HEK293T (cell line): ENCODE results near the gene SETBP1.

ENCODE experiments used
- CTCF ChIA-PET: fragments of 350-600 bp; formaldehyde crosslinking; extraction: SDS; loops from one replicate; lab custom pipeline; 2021; ENCODE audit warnings: antibody characterized with exemption, inconsistent platforms; lab: Yijun Ruan, JAX
- POLR2A ChIA-PET: fragments of 350-600 bp; formaldehyde crosslinking; extraction: SDS; loops from one replicate; lab custom pipeline; 2020; ENCODE audit warnings: antibody characterized with exemption, inconsistent platforms; lab: Yijun Ruan, JAX
- DNase-seq: peaks from one replicate; pipeline ENCODE4 v3.0.0; 2012; ENCODE audit warnings: mixed read lengths; ENCODE audit errors: extremely low spot score
- ARNT ChIP-seq: fragments of 450-650 bp; IDR thresholded peaks from 2 replicates; pipeline ENCODE4 v1.6.1; 2017; ENCODE audit warnings: mild to moderate bottlenecking
- BHLHE40 ChIP-seq: fragments of 450-650 bp; IDR thresholded peaks from 2 replicates; pipeline ENCODE4 v1.6.1; 2016; ENCODE audit warnings: mild to moderate bottlenecking, moderate library complexity, borderline replicate concordance
- CTBP1 ChIP-seq: fragments of 450-650 bp; IDR thresholded peaks from 2 replicates; pipeline ENCODE4 v1.6.1; 2016; ENCODE audit warnings: borderline replicate concordance
- ELF4 ChIP-seq: fragments of 450-650 bp; IDR thresholded peaks from 2 replicates; pipeline ENCODE4 v1.6.1; 2017; ENCODE audit warnings: antibody characterized with exemption
- FOXA1 ChIP-seq: fragments of 450-650 bp; IDR thresholded peaks from 2 replicates; pipeline ENCODE4 v1.6.1; 2016; ENCODE audit warnings: mild to moderate bottlenecking
- FOXK2 ChIP-seq: fragments of 450-650 bp; IDR thresholded peaks from 2 replicates; pipeline ENCODE4 v1.6.1; 2016; ENCODE audit warnings: mild to moderate bottlenecking
- FOXM1 ChIP-seq: fragments of 450-650 bp; IDR thresholded peaks from 2 replicates; pipeline ENCODE4 v1.6.1; 2017; ENCODE audit warnings: mild to moderate bottlenecking, borderline replicate concordance
- HDGF ChIP-seq: fragments of 450-650 bp; IDR thresholded peaks from 2 replicates; pipeline ENCODE4 v1.6.1; 2017; ENCODE audit warnings: antibody characterized with exemption, borderline replicate concordance
- L3MBTL2 ChIP-seq: fragments of 450-650 bp; conservative IDR thresholded peaks from 2 replicates; pipeline ENCODE4 v1.6.1; 2016; ENCODE audit warnings: mild to moderate bottlenecking
- LEF1 ChIP-seq: fragments of 450-650 bp; IDR thresholded peaks from 2 replicates; pipeline ENCODE4 v1.6.1; 2017; ENCODE audit warnings: mild to moderate bottlenecking, borderline replicate concordance
- NFRKB ChIP-seq: fragments of 450-650 bp; IDR thresholded peaks from 2 replicates; pipeline ENCODE4 v1.6.1; 2016; ENCODE audit warnings: mild to moderate bottlenecking, moderate library complexity
- PKNOX1 ChIP-seq: fragments of 450-650 bp; IDR thresholded peaks from 2 replicates; pipeline ENCODE4 v1.6.1; 2016
- SP1 ChIP-seq: fragments of 450-650 bp; IDR thresholded peaks from 2 replicates; pipeline ENCODE4 v1.6.1; 2017
- SUZ12 ChIP-seq: fragments of 450-650 bp; IDR thresholded peaks from 2 replicates; pipeline ENCODE4 v1.6.1; 2016; ENCODE audit warnings: mild to moderate bottlenecking
- TARDBP ChIP-seq: fragments of 450-650 bp; IDR thresholded peaks from 2 replicates; pipeline ENCODE4 v1.6.1; 2016
- ZNF384 ChIP-seq: fragments of 450-650 bp; IDR thresholded peaks from 2 replicates; pipeline ENCODE4 v1.6.1; 2016

SETBP1 gene

GRCh38 chr18:45069546-45069945 lies 388.9 kb downstream of the SETBP1 start:
- no peak for TF ChIP-seq TARDBP
- no peak for TF ChIP-seq FOXA1
- CTCF ChIA-PET, result no interaction called here
- POLR2A ChIA-PET, result no interaction called here
- DNase-seq, result no peak

GRCh38 chr18:45071956-45072355 lies 391.3 kb downstream of the SETBP1 start:
- POLR2A ChIA-PET, result no interaction called here

GRCh38 chr18:45073556-45073955 lies 392.9 kb downstream of the SETBP1 start:
- ChIA-PET CTCF (no interaction called here), POLR2A (no interaction called here)
- DNase-seq, result no peak
- TF ChIP-seq ELF4 (no peak), LEF1 (no peak), L3MBTL2 (no peak), FOXM1 (no peak), SUZ12 (no peak), ARNT (no peak), FOXA1 (no peak), ZNF384 (no peak), TARDBP (no peak)

More at GRCh38 chr18:45071956-45072355, 391.3 kb downstream of the SETBP1 start:
- CTCF ChIA-PET, result no interaction called here
- no peak for DNase-seq
- no peak for TF ChIP-seq NFRKB
- TF ChIP-seq BHLHE40, result no peak
- no peak for TF ChIP-seq ARNT
- TF ChIP-seq ZNF384, result no peak
- TF ChIP-seq SUZ12, result no peak
- no peak for TF ChIP-seq CTBP1
- no peak for TF ChIP-seq ELF4
- TF ChIP-seq FOXA1, result no peak
- no peak for TF ChIP-seq PKNOX1
- TF ChIP-seq L3MBTL2, result no peak
- TF ChIP-seq LEF1, result no peak
- no peak for TF ChIP-seq FOXK2
- no peak for TF ChIP-seq FOXM1
- TF ChIP-seq TARDBP, result no peak
- TF ChIP-seq HDGF, result no peak
- no peak for TF ChIP-seq SP1

GRCh38 chr18:45081566-45082181 lies 401.0 kb downstream of the SETBP1 start:
- CTCF ChIA-PET, result no interaction called here
- TF ChIP-seq ZNF384 (no peak), ARNT (no peak), TARDBP (no peak), SP1 (no peak), CTBP1 (no peak), FOXM1 (no peak), FOXA1 (no peak), L3MBTL2 (no peak), NFRKB (no peak), PKNOX1 (no peak), SUZ12 (no peak), HDGF (no peak), LEF1 (no peak), FOXK2 (no peak), BHLHE40 (no peak), ELF4 (no peak)
- DNase-seq, result no peak

GRCh38 chr18:45083226-45083855 lies 402.7 kb downstream of the SETBP1 start:
- TF ChIP-seq ARNT, result no peak
- TF ChIP-seq CTBP1, result no peak
- no peak for TF ChIP-seq FOXM1
- no peak for TF ChIP-seq NFRKB
- TF ChIP-seq ELF4, result no peak
- no peak for TF ChIP-seq BHLHE40
- TF ChIP-seq SUZ12, result no peak
- no peak for TF ChIP-seq TARDBP
- no peak for TF ChIP-seq FOXK2
- no peak for TF ChIP-seq ZNF384
- no peak for TF ChIP-seq FOXA1
- TF ChIP-seq SP1, result no peak
- no peak for TF ChIP-seq LEF1
- no peak for TF ChIP-seq HDGF
- no peak for TF ChIP-seq PKNOX1
- TF ChIP-seq L3MBTL2, result no peak
- no peak for DNase-seq
- ChIA-PET POLR2A (no interaction called here), CTCF (no interaction called here)

More at GRCh38 chr18:45081566-45082181, 401.0 kb downstream of the SETBP1 start:
- POLR2A ChIA-PET, result no interaction called here

GRCh38 chr18:45084206-45084605 lies 403.5 kb downstream of the SETBP1 start:
- ChIA-PET CTCF (no interaction called here), POLR2A (no interaction called here)
- DNase-seq, result no peak
- TF ChIP-seq FOXM1 (no peak), PKNOX1 (no peak), FOXA1 (no peak), FOXK2 (no peak), ZNF384 (no peak), SUZ12 (no peak), HDGF (no peak), ELF4 (no peak), TARDBP (no peak), NFRKB (no peak), LEF1 (no peak), CTBP1 (no peak)
